ENCODE measurements around the gene DYNLL1. TPM values are rescaled to one million over a fixed set of nuclear protein-coding genes. Genes with fewer than 3 reads are reported as not detected.
"Not testable (repeated sequence)": the region's sequence is repeated elsewhere in the genome, so short reads cannot be mapped to it uniquely, and the experiment has no call there.

Gene DYNLL1
- total and polyA plus RNA-seq, 2 donors = 247 to 458 TPM

DNA sequence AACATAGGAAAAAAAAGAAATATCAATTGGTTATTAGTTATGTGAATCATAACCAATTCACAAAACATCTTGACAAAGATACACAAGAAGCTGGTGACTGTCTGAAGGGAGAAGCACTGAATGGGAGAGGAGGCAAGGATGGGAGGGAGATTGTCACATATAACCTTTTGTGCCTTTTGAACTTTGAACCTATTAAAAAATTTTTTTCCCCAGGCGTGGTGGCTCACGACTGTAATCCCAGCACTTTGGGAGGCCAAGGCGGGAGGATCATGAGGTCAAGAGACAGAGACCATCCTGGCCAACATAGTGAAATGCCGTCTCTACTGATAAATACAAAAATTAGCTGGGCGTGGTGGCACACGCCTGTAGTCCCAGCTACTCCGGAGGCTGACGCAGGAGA is 12.6 kb downstream of the DYNLL1 start:
- Histone ChIP-seq H3K36me3 (ENCODE audit: insufficient read depth) (peaks cover 12% of the 10 kb centered on the region), H3K4me3 (ENCODE audit: low read depth, low read length) (no peak overlapping the region), H3K4me1 (ENCODE audit: insufficient read depth) (no peaks in the 10 kb centered on the region), H3K27ac (ENCODE audit: low read depth) (no peak overlapping the region)
- no peak for DNase-seq (ENCODE audit: extremely low spot score)
- 95% methylated on average over 8 of the region's 8 CpGs for WGBS

DNA sequence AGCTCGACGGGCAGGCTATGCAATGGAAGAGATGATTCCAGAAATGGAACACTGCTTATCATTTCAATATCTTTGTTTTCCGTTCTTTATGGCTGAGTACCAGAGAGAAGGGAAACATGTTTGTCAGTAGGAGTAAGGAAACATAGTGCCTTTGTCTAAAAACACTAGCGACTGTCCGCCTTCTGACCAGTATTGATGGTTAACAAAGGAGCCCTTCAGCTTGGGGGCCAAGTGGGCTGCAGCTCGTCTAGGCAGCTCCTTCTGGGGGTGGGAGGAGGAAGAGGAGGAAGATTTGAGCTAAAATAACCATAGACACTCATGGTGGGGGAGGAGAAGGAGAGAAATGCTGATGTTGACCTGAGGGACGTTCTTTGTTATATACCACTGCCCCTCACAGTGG is 18.1 kb downstream of the DYNLL1 start:
- peaks cover 9% of the 10 kb centered on the region for H3K36me3 ChIP-seq (ENCODE audit: insufficient read depth)
- H3K4me1 ChIP-seq (ENCODE audit: insufficient read depth) = no peaks in the 10 kb centered on the region
- H3K27ac ChIP-seq (ENCODE audit: low read depth) = no peak overlapping the region
- no peak for DNase-seq (ENCODE audit: extremely low spot score)
- no peak overlapping the region for H3K4me3 ChIP-seq (ENCODE audit: low read depth, low read length)
- WGBS = 89% methylated on average over 7 of the region's 7 CpGs

DNA sequence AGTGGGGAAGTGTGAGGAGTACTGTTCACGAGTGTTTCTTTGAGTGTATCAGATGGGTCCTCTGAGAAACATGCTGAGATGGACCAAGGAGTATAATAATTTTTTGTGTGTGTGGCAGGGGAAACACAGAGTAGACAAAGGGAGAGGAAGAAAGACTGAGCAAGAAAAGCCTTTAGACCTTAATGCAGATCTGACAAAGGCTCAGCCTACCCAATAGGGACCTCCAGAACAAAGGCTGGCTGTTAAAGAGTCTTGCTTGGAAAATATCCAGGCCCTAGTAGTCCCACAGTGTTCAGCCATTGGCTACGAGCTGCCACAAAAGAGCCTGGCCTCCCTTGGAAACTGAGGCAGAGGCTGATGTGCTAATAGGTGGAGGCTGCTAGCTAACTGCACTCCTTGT is 19.6 kb downstream of the DYNLL1 start:
- no peak overlapping the region for H3K4me3 ChIP-seq (ENCODE audit: low read depth, low read length)
- peaks cover 6% of the 10 kb centered on the region for H3K36me3 ChIP-seq (ENCODE audit: insufficient read depth)
- DNase-seq (ENCODE audit: extremely low spot score) = no peak
- H3K4me1 ChIP-seq (ENCODE audit: insufficient read depth) = no peaks in the 10 kb centered on the region
- WGBS = 89% methylated on average over 2 of the region's 2 CpGs
- no peak overlapping the region for H3K27ac ChIP-seq (ENCODE audit: low read depth)

DNA sequence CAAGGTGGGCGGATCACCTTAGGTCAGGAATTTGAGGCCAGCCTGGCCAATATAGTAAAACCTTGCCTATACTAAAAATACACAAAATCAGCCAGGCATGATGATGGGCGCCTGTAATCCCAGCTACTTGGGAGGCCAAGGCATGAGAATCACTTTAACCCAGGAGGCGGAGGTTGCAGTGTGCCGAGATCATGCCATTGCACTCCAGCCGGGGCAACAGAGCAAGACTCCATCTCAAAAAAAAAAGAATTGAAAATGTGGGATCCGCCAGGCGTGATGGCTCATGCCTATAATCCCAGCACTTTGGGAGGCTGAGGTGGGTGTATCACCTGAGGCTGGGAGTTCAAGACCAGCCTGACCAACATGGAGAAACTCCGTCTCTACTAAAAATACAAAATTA is 23.4 kb downstream of the DYNLL1 start:
- H3K4me1 ChIP-seq (ENCODE audit: insufficient read depth); H3K27ac ChIP-seq (ENCODE audit: low read depth); H3K4me3 ChIP-seq (ENCODE audit: low read depth, low read length); H3K36me3 ChIP-seq (ENCODE audit: insufficient read depth); DNase-seq (ENCODE audit: extremely low spot score): not testable (repeated sequence)
- 97% methylated on average over 8 of the region's 8 CpGs for WGBS

DNA sequence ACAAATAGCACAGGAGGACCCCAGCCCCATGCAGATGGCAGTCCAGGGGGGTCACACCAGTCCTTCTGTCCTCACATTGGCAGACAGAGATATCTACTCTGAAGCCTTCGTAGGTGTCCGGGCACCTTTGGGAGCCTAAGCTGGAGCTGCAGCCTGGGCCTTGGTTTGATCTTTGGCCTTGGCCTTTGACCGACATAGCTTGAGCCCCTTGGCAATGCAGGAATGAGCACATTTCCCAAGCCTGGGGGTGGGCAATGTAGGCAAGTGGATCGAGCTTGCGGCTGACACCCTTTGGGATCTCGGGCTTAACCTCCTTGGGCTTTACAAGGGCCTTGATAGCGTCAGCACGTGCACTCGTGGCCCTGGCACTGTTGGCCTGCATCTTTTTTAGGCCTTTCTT is 26.7 kb downstream of the DYNLL1 start:
- Histone ChIP-seq H3K4me3 (ENCODE audit: low read depth, low read length) (no peak overlapping the region), H3K36me3 (ENCODE audit: insufficient read depth) (no peaks in the 10 kb centered on the region), H3K27ac (ENCODE audit: low read depth) (no peak overlapping the region), H3K4me1 (ENCODE audit: insufficient read depth) (no peaks in the 10 kb centered on the region)
- DNase-seq (ENCODE audit: extremely low spot score) = no peak
- 92% methylated on average over 9 of the region's 9 CpGs for WGBS

DNA sequence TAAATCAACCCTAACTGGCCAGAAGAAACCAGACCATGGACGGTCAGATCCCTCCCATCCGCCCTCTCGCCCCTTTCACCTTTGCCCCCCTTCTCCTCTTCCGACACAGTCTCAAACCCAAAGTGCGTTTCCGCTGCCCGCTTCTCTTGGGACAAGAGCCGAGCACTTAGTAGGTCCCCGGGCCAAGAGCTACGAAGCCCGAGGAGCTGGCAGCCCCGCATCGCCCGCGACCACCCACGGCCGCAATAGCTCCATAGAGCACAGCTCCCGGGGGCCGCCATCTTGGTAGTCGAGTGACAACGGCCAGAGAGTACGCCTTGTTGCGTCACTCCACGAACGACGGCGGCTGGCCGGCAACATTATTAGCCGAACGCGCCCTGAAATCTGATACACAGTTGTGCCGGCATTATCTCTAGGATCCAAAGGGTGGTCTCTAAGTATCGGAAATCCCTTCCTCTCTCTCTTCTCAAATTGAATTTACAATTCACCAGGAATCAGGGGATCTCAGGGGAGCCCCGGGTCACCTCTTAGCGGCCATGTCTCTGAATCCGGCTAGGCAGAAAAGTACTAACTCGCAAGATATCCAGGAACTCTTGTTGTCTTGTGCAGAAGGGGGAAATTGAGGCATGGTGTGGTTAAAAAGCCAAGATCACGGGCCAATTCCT is 33.1 kb downstream of the DYNLL1 start, which contains the start of gene COQ5:
COQ5 (minus strand) TSS at position 298 of the 665 bp plus-strand sequence; CDS start at position 281, 17 bp downstream.
- WGBS = under 1% methylated on average over 38 of the region's 38 CpGs
- DNase-seq (ENCODE audit: extremely low spot score) = peak; percentile 91
- Histone ChIP-seq H3K36me3 (ENCODE audit: insufficient read depth) (no peaks in the 10 kb centered on the region), H3K27ac (ENCODE audit: low read depth) (peak within 1 kb of the TSS; percentile 98), H3K4me3 (ENCODE audit: low read depth, low read length) (peak within 1 kb of the TSS; percentile 83), H3K4me1 (ENCODE audit: insufficient read depth) (no peaks in the 10 kb centered on the region)

DNA sequence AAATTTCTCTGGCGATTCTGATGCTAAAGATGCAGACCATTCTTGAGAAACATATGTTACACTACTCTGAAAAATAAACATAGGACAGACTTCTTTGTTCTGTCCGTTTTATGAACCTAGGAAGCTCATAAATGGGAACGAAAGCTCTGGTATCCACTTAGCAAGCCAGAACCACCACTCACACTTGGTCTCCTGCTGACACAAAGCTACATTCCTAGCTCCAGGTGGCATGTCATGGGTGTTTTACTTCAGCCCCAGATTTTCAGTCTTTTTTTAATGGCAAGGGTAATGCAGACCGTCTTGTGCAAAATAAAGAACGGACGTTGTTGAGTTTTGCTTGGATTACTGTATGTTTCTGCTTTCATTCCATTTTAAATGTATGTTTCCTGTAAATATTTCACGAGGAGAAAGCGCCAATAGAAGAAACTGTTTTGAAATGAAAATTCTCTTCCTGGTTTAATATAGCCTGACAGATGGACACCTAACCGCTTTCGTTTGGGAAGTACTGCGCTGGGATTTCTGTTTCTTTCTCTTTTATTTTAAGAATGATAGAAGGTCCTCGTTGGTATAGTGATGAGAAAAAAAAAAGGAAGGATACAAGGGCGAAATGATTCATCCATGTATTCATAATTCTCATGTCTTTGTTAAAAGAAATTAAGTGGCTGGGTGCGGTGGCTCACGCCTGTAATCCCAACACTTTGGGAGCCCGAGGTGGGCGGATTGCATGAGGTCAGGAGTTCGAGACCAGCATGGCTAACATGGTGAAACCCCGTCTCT is 33.9 kb downstream of the DYNLL1 start:
- WGBS = 27% methylated on average over 19 of the region's 19 CpGs
- Histone ChIP-seq H3K27ac (ENCODE audit: low read depth) (no peak overlapping the region), H3K4me3 (ENCODE audit: low read depth, low read length) (peak overlapping the region; percentile 83), H3K4me1 (ENCODE audit: insufficient read depth) (no peaks in the 10 kb centered on the region), H3K36me3 (ENCODE audit: insufficient read depth) (no peaks in the 10 kb centered on the region)
- DNase-seq (ENCODE audit: extremely low spot score) = peak; percentile 53

DNA sequence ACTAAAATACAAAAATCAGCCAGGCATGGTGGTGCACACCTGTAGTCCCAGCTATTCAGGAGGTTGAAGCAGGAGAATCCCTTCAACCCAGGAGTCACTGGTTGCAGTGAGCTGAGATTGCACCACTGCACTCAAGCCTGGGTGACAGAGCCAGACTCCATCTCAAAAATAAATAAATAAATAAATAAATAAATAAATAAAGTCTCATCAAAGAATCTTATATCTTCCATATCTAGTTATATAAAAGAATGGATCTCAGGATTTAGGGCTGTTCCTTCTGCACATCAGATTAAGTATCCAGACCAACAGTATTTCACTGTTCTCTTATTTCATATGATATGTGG is 34.5 kb downstream of the DYNLL1 start:
- DNase-seq (ENCODE audit: extremely low spot score); H3K36me3 ChIP-seq (ENCODE audit: insufficient read depth); H3K27ac ChIP-seq (ENCODE audit: low read depth); H3K4me1 ChIP-seq (ENCODE audit: insufficient read depth): not testable (repeated sequence)
- H3K4me3 ChIP-seq (ENCODE audit: low read depth, low read length) = peak overlapping the region; percentile 83

DNA sequence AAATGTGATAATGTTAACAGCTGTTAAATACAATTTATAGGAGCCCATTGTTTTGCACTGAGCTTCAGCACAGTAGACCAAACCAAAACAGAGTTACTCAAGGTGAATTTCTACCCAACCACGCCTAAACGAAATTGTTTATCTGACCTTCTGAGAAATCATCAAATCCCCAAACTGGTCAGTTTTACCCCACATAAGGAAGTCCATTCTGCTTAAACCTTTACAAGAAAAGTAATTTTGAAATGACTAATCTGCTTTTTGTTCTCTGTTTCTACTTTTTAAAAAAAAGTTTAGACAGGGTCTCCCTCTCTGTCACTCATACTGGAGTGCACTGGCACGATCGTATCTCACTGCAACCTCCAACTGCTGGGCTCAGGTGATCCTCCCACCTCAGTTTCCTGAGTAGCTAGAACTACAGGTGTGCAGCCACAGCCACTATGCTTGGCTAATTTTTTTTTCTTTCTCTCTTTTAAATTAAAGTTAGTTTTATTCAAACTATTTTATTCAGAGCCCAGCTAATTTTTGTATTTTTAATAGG is 36.9 kb downstream of the DYNLL1 start:
- 86% methylated on average over 4 of the region's 4 CpGs for WGBS
- no peak overlapping the region for H3K27ac ChIP-seq (ENCODE audit: low read depth)
- no peaks in the 10 kb centered on the region for H3K36me3 ChIP-seq (ENCODE audit: insufficient read depth)
- peaks cover 3% of the 10 kb centered on the region for H3K4me1 ChIP-seq (ENCODE audit: insufficient read depth)
- no peak for DNase-seq (ENCODE audit: extremely low spot score)
- H3K4me3 ChIP-seq (ENCODE audit: low read depth, low read length) = no peak overlapping the region

DNA sequence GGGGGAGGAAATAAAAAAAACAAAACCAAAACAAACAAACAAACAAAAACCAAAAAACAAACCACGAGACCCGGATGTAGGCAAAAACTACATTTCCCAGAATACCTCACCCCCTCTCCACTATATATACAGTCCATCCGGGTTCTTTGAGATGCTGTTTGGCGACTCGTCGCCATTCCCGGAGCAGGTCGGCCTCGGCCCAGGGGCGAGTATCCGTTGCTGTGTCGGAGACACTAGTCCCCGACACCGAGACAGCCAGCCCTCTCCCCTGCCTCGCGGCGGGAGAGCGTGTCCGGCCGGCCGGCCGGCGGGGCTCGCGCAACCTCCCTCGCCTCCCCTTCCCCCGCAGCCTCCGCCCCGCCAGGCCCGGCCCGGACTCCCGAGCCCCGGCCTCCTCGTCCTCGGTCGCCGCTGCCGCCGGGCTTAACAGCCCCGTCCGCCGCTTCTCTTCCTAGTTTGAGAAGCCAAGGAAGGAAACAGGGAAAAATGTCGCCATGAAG is 38.3 kb downstream of the DYNLL1 start, which contains the start of gene RNF10:
RNF10 (plus strand) TSS at position 154 of the 500 bp plus-strand sequence. CDS start 456 bp downstream, outside the sequence.
- Histone ChIP-seq H3K4me1 (ENCODE audit: insufficient read depth) (peaks cover 5% of the 10 kb centered on the region), H3K27ac (ENCODE audit: low read depth) (peak within 1 kb of the TSS; percentile 78), H3K36me3 (ENCODE audit: insufficient read depth) (no peaks in the 10 kb centered on the region), H3K4me3 (ENCODE audit: low read depth, low read length) (peak within 1 kb of the TSS; percentile 85)
- DNase-seq (ENCODE audit: extremely low spot score) = peak; percentile 88
- under 1% methylated on average over 42 of the region's 43 CpGs for WGBS

DNA sequence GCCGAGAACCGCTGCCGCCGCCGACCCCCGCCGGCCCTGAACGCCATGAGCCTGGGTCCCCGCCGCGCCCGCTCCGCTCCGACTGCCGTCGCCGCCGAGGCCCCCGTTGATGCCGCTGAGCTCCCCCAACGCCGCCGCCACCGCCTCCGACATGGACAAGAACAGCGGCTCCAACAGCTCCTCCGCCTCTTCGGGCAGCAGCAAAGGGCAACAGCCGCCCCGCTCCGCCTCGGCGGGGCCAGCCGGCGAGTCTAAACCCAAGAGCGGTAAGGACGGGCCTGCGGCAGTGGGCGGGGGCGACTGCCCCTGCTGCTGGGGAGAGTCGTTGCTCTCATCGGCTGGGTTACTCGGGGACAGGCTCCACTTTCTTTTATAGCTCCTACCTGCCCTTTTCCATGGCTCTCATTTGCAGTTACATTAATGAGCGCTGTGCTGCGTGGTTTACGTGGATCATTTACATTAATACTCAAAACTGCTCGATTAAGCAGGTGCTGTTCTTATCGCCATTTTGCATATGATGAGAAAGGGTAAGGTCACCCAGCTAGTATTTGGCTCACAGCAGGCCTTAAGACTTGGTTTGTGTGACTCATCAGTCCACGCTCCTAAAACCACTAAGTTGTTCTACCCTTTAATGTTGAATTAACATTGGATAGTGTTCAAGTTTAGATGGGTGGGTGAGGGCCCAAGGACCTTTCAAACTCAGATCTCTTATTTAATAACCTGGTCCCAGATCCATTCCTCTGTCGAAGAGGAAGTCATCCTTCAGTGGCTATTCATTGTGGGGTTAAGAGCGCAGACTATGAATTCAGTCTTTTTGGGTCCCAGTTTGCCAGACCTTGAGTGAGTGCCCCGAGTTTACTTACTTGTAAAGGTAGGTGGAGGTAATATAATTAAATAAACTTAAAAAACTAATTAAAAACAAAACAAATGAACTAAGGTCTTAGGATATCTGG is 39.1 kb downstream of the DYNLL1 start:
- WGBS = 1% methylated on average over 52 of the region's 52 CpGs
- H3K4me1 ChIP-seq (ENCODE audit: insufficient read depth) = peaks cover 8% of the 10 kb centered on the region
- peak overlapping the region; percentile 78 for H3K27ac ChIP-seq (ENCODE audit: low read depth)
- H3K36me3 ChIP-seq (ENCODE audit: insufficient read depth) = no peaks in the 10 kb centered on the region
- H3K4me3 ChIP-seq (ENCODE audit: low read depth, low read length) = peak overlapping the region; percentile 85
- DNase-seq (ENCODE audit: extremely low spot score) = no peak

DNA sequence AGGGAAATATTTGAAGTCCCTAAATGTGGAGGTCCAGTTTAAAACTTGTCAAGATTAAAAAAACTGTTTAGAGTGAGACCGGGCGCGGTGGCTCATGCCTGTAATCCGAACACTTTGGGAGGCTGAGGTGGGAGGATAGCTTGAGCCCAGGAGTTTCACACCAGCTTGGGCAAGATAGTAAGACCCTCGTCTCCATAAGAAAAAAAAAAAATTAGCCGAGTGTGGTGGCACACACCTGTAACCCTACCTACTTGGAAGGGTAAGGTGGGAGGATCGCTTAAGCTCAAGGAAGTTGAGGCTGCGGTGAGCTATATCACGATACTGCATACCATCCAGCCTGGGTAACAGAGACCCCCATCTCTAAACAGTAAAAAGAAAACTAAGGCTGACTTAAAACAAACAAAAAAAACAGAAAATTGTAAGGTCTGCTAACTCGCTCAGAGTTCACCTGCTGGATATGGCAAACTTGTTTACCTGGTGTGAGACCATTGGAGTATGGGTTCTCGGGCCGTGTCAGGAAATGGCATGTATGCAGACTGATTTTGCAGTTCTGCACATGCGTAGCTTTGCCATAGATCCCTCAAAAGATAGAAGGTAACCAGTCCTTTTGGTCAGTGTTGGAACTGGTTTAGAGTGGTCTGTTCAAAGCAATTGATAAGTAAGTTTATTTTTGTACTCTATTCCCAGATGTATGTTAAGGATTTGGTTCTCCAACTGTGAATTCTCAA is 40.3 kb downstream of the DYNLL1 start:
- H3K27ac ChIP-seq (ENCODE audit: low read depth) = no peak overlapping the region
- H3K36me3 ChIP-seq (ENCODE audit: insufficient read depth) = no peaks in the 10 kb centered on the region
- H3K4me1 ChIP-seq (ENCODE audit: insufficient read depth) = peaks cover 8% of the 10 kb centered on the region
- H3K4me3 ChIP-seq (ENCODE audit: low read depth, low read length) = peak overlapping the region; percentile 85
- 59% methylated on average over 13 of the region's 13 CpGs for WGBS
- DNase-seq (ENCODE audit: extremely low spot score) = no peak

All from urinary bladder (tissue), 4 donors.